Lower lobe of right lung (tissue), 2 donors: ENCODE results near the gene EIF2AK2. TPM values are rescaled to one million over a fixed set of nuclear protein-coding genes. Genes with fewer than 3 reads are reported as not detected.

ENCODE experiments used
- ATAC-seq, 2 donors: fragments of 200-7000 bp; cut with Tn5 transposase; one replicate each; pipeline ENCODE4 v1.9.1; 2020 to 2022; ENCODE audit warnings: mild to moderate bottlenecking in 2 of 2, moderate library complexity in 2 of 2
- DNase-seq: peaks from one replicate; pipeline ENCODE4 v3.0.0-alpha.2; 2020
- H3K27ac ChIP-seq: fragments of 200-600 bp; one replicate; pipeline ENCODE4 v1.8.0; 2022
- H3K27me3 ChIP-seq: fragments of 200-600 bp; one replicate; pipeline ENCODE4 v1.8.0; 2022; ENCODE audit warnings: low read depth
- H3K36me3 ChIP-seq: fragments of 200-600 bp; one replicate; pipeline ENCODE4 v1.8.0; 2022; ENCODE audit warnings: mild to moderate bottlenecking
- H3K4me1 ChIP-seq: fragments of 200-600 bp; one replicate; pipeline ENCODE4 v1.8.0; 2022
- H3K4me3 ChIP-seq: fragments of 200-600 bp; one replicate; pipeline ENCODE4 v1.8.0; 2022; ENCODE audit warnings: mild to moderate bottlenecking
- H3K9me3 ChIP-seq: fragments of 200-600 bp; one replicate; pipeline ENCODE4 v1.8.0; 2022
- CTCF ChIP-seq: fragments of 200-600 bp; IDR thresholded peaks from one replicate; pipeline ENCODE4 v1.8.0; 2022; ENCODE audit warnings: antibody characterized with exemption, mild to moderate bottlenecking
- intact Hi-C: fragments of 100-400 bp; cut with DNase I; formaldehyde crosslinking; loops from one replicate; pipeline ENCODE4 v1.11.0; 2022
- total RNA-seq: library from RNA; stranded (reverse); fragmentation: NEBNext Ultra II Directional; extraction: Animal tissue kit (Norgen Biotek cat#: 25700); gene quantifications from one replicate; pipeline ENCODE4 v1.2.1, GENCODE V29; 2021
- donor health status: DM: no; HTN: yes; CAD: no; lungs with severe emphysema.

EIF2AK2 gene
- total RNA-seq, 1 donor from 2014 or later: 69.2 TPM

- no peak for TF ChIP-seq CTCF
- H3K27me3 ChIP-seq: no peaks in the 10 kb centered on the region
- H3K4me1 ChIP-seq: peaks cover 40% of the 10 kb centered on the region
- H3K9me3 ChIP-seq: no peaks in the 10 kb centered on the region
- DNase-seq: no peak
- ATAC-seq: no peak
- intact Hi-C loops: no loop called here
- no peak overlapping the region for H3K4me3 ChIP-seq
- H3K36me3 ChIP-seq: peaks cover 35% of the 10 kb centered on the region
- no peak overlapping the region for H3K27ac ChIP-seq
Measured at GRCh38 chr2:37085731-37086147, 71.0 kb downstream of the EIF2AK2 start.

- H3K9me3 ChIP-seq: no peaks in the 10 kb centered on the region
- peak overlapping the region; percentile 89 for H3K27ac ChIP-seq
- no peak for TF ChIP-seq CTCF
- H3K27me3 ChIP-seq: no peaks in the 10 kb centered on the region
- H3K4me1 ChIP-seq: peaks cover 50% of the 10 kb centered on the region
- intact Hi-C loops: no loop called here
- no peak for DNase-seq
- H3K36me3 ChIP-seq: peaks cover 32% of the 10 kb centered on the region
- H3K4me3 ChIP-seq: peak overlapping the region; percentile 98
- no peak for ATAC-seq
Measured at GRCh38 chr2:37084797-37085196, 72.0 kb downstream of the EIF2AK2 start.

GRCh38 chr2:37083873-37084794, 72.6 kb downstream of the EIF2AK2 start, which contains the start of the genes GPATCH11 and HEATR5B:
GPATCH11 (plus strand) TSS chr2:37084518; CDS start chr2:37088382, 3,864 bp downstream.
HEATR5B (minus strand) TSS chr2:37084372; CDS start chr2:37083414, 958 bp downstream.
- intact Hi-C loops: no loop called here
- H3K4me3 ChIP-seq: peak within 1 kb of the TSS; percentile 98
- peak within 1 kb of the TSS; percentile 89 for H3K27ac ChIP-seq
- TF ChIP-seq CTCF: no peak
- peaks cover 32% of the 10 kb centered on the region for H3K36me3 ChIP-seq
- no peaks in the 10 kb centered on the region for H3K27me3 ChIP-seq
- ATAC-seq (peak; percentile 99), DNase-seq (peak; percentile 95)
- H3K4me1 ChIP-seq: peaks cover 55% of the 10 kb centered on the region
- no peaks in the 10 kb centered on the region for H3K9me3 ChIP-seq

- no peak overlapping the region for H3K4me3 ChIP-seq
- no peaks in the 10 kb centered on the region for H3K9me3 ChIP-seq
- ATAC-seq: no peak
- no peaks in the 10 kb centered on the region for H3K27me3 ChIP-seq
- intact Hi-C loops: no loop called here
- TF ChIP-seq CTCF: no peak
- H3K4me1 ChIP-seq: peaks cover 52% of the 10 kb centered on the region
- H3K27ac ChIP-seq: peak overlapping the region; percentile 65
- DNase-seq: no peak
- H3K36me3 ChIP-seq: peaks cover 53% of the 10 kb centered on the region
Measured at GRCh38 chr2:37080689-37081088, 76.1 kb downstream of the EIF2AK2 start.

- H3K27me3 ChIP-seq: no peaks in the 10 kb centered on the region
- DNase-seq (no peak), ATAC-seq (no peak)
- H3K27ac ChIP-seq: peak overlapping the region; percentile 65
- no peaks in the 10 kb centered on the region for H3K9me3 ChIP-seq
- intact Hi-C loops: no loop called here
- TF ChIP-seq CTCF: no peak
- H3K4me1 ChIP-seq: peaks cover 48% of the 10 kb centered on the region
- H3K4me3 ChIP-seq: no peak overlapping the region
- H3K36me3 ChIP-seq: peaks cover 58% of the 10 kb centered on the region
Measured at GRCh38 chr2:37080266-37080665, 76.5 kb downstream of the EIF2AK2 start.
